WERI-Rb-1 (cell line): ENCODE measurements around the gene LRCOL1.

Experiments
- DNase-seq: peaks from one replicate; pipeline ENCODE4 v3.0.0-alpha.2; 2020
- H3K27ac ChIP-seq: fragments of 250-450 bp; sonication (Bioruptor Pico); 2 replicates; pipeline ENCODE4 v1.5.1; 2020; ENCODE audit warnings: mild to moderate bottlenecking, moderate library complexity
- H3K27me3 ChIP-seq: fragments of 250-450 bp; sonication (Bioruptor Pico); 2 replicates; pipeline ENCODE4 v1.5.1; 2021; ENCODE audit warnings: mild to moderate bottlenecking, low read depth, moderate library complexity; ENCODE audit not compliant: insufficient read depth, severe bottlenecking
- H3K36me3 ChIP-seq: fragments of 250-450 bp; sonication (Bioruptor Pico); 2 replicates; pipeline ENCODE4 v1.5.1; 2020; ENCODE audit warnings: mild to moderate bottlenecking, moderate library complexity
- H3K4me3 ChIP-seq: 2 replicates; pipeline ENCODE4 v1.5.1; 2011; ENCODE audit warnings: low read depth, mild to moderate bottlenecking, control low read depth, low read length
- H3K9me3 ChIP-seq: fragments of 250-450 bp; sonication (Bioruptor Pico); 2 replicates; pipeline ENCODE4 v1.5.1; 2021; ENCODE audit warnings: mild to moderate bottlenecking, moderate library complexity; ENCODE audit not compliant: severe bottlenecking
- CTCF ChIP-seq: IDR thresholded peaks from 2 replicates; pipeline ENCODE4 v1.5.1; 2011; ENCODE audit warnings: low read depth, mild to moderate bottlenecking, control low read depth, inconsistent platforms, low read length

LRCOL1 gene

GRCh38 chr12:132610051-132610759, at the start of gene LRCOL1:
TSS of gene LRCOL1 (minus strand) at chr12:132610582. CDS start at chr12:132606251, 4,331 bp downstream.
- Histone ChIP-seq H3K4me3 (no peak within 1 kb of the TSS), H3K9me3 (peaks cover 9% of the 10 kb centered on the region), H3K27me3 (peaks cover 2% of the 10 kb centered on the region), H3K27ac (no peak within 1 kb of the TSS), H3K36me3 (no peaks in the 10 kb centered on the region)
- DNase-seq = no peak
- no peak for TF ChIP-seq CTCF

GRCh38 chr12:132660052-132660451, 49.7 kb upstream of the LRCOL1 start:
- TF ChIP-seq CTCF = no peak
- no peak overlapping the region for H3K27ac ChIP-seq
- DNase-seq = no peak
- no peak overlapping the region for H3K4me3 ChIP-seq
- peaks cover 98% of the 10 kb centered on the region for H3K36me3 ChIP-seq
- no peaks in the 10 kb centered on the region for H3K9me3 ChIP-seq
- no peaks in the 10 kb centered on the region for H3K27me3 ChIP-seq

GRCh38 chr12:132659146-132659545, 48.8 kb upstream of the LRCOL1 start:
- Histone ChIP-seq H3K27ac (no peak overlapping the region), H3K36me3 (peaks cover 98% of the 10 kb centered on the region), H3K27me3 (no peaks in the 10 kb centered on the region), H3K4me3 (no peak overlapping the region), H3K9me3 (no peaks in the 10 kb centered on the region)
- no peak for TF ChIP-seq CTCF
- DNase-seq = no peak

- no peak overlapping the region for H3K4me3 ChIP-seq
- no peak for DNase-seq
- peaks cover 98% of the 10 kb centered on the region for H3K36me3 ChIP-seq
- H3K9me3 ChIP-seq = no peaks in the 10 kb centered on the region
- no peak for TF ChIP-seq CTCF
- H3K27ac ChIP-seq = no peak overlapping the region
- H3K27me3 ChIP-seq = no peaks in the 10 kb centered on the region
Observed at GRCh38 chr12:132658149-132658894, 47.9 kb upstream of the LRCOL1 start.

- Histone ChIP-seq H3K36me3 (peaks cover 96% of the 10 kb centered on the region), H3K9me3 (no peaks in the 10 kb centered on the region), H3K4me3 (no peak overlapping the region), H3K27me3 (no peaks in the 10 kb centered on the region), H3K27ac (no peak overlapping the region)
- no peak for TF ChIP-seq CTCF
- DNase-seq = no peak
Observed at GRCh38 chr12:132657004-132657727, 46.8 kb upstream of the LRCOL1 start.
